HEK293 (cell line): ENCODE results near the gene TNS3.

Source experiments
- CTCF ChIP-seq: fragments of 450-650 bp; formaldehyde crosslinking; IDR thresholded peaks from 2 replicates; pipeline ENCODE4 v1.5.1; 2016; ENCODE audit warnings: missing biosample characterization, missing genetic modification characterization
- PBX3 ChIP-seq: sonication (generic); formaldehyde crosslinking; IDR thresholded peaks from 2 replicates; pipeline ENCODE4 v1.8.1; 2022; ENCODE audit warnings: mild to moderate bottlenecking, moderate library complexity, missing genetic modification reagents
- SETDB1 ChIP-seq: IDR thresholded peaks from one replicate; pipeline ENCODE4 v1.6.1; 2017; ENCODE audit warnings: mild to moderate bottlenecking, low read length, moderate library complexity, mixed read lengths; ENCODE audit not compliant: insufficient read length
- SP2 ChIP-seq: fragments of 450-650 bp; formaldehyde crosslinking; IDR thresholded peaks from 2 replicates; pipeline ENCODE4 v1.5.1; 2016; ENCODE audit warnings: missing biosample characterization, missing genetic modification characterization
- TCF7L2 ChIP-seq: IDR thresholded peaks from 2 replicates; pipeline ENCODE4 v1.6.1; 2011; ENCODE audit warnings: low read depth, mild to moderate bottlenecking, inconsistent platforms, low read length, moderate library complexity, borderline replicate concordance
- ZBTB6 ChIP-seq: fragments of 450-650 bp; formaldehyde crosslinking; IDR thresholded peaks from 2 replicates; pipeline ENCODE4 v1.5.1; 2017; ENCODE audit warnings: missing biosample characterization, missing genetic modification characterization
- ZNF623 ChIP-seq: fragments of 450-650 bp; formaldehyde crosslinking; IDR thresholded peaks from 2 replicates; pipeline ENCODE4 v1.5.1; 2016; ENCODE audit warnings: missing biosample characterization, missing genetic modification characterization

DNA sequence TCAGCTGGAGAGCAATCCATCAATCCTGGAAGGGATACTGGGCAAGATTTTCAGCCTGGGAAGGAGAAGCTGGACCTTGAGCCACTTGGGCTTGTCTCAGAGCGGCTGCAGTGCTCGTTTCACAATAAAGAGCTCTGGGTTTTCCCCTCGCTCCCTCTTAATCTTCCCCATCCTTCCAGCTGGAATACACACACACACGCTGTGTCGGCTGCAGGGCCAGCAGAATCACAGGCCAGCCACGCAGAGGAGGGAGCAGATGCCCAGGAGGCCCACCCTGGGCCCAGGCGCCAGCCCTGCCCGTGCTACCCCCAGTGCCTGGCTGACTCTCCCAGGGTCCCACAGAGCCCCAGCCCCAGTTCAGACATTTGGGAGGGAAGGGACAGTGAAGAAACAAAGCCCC, 255.1 kb downstream of the TNS3 start:
- TF ChIP-seq SETDB1, result no peak
- TF ChIP-seq CTCF, result no peak
- no peak for TF ChIP-seq ZBTB6 (tag by site-specific recombination)
- no peak for TF ChIP-seq SP2
- no peak for TF ChIP-seq PBX3 (CRISPR knock-in tag)
- TF ChIP-seq TCF7L2, result no peak
- no peak for TF ChIP-seq ZNF623 (tag by site-specific recombination)
